Neural cell (in vitro differentiated cells): Measurements from ENCODE around the gene DPM2. TPM values are rescaled to one million over a fixed set of nuclear protein-coding genes. Genes with fewer than 3 reads are reported as not detected.

Source experiments
- H2AFZ ChIP-seq: fragments of 200-600, 300-800 bp; sonication (generic), shearing (Covaris generic); 2 replicates; pipeline ENCODE4 v1.6.0; 2014; ENCODE audit warnings: low read depth, mild to moderate bottlenecking, antibody characterized with exemption, low read length, moderate library complexity
- H3F3A ChIP-seq: fragments of 200-600 bp; shearing (Covaris generic); 2 replicates; pipeline ENCODE4 v1.6.1; 2016; ENCODE audit warnings: mild to moderate bottlenecking, moderate library complexity, mixed read lengths, antibody characterized with exemption, low read length; ENCODE audit not compliant: insufficient read depth, poor library complexity, severe bottlenecking
- H3K27ac ChIP-seq: fragments of 200-600, 300-800 bp; sonication (generic), shearing (Covaris generic); 2 replicates; pipeline ENCODE4 v1.5.1; 2014; ENCODE audit warnings: mild to moderate bottlenecking, low read length, moderate library complexity
- H3K27me3 ChIP-seq: fragments of 300-800, 200-600 bp; sonication (generic), shearing (Covaris generic); 2 replicates; pipeline ENCODE4 v1.6.0; 2014; ENCODE audit warnings: mild to moderate bottlenecking, low read depth, low read length, moderate library complexity; ENCODE audit not compliant: insufficient read depth
- H3K36me3 ChIP-seq: fragments of 300-800, 200-600 bp; sonication (generic), shearing (Covaris generic); 2 replicates; pipeline ENCODE4 v1.5.1; 2014; ENCODE audit warnings: mild to moderate bottlenecking, antibody characterized with exemption, low read length, moderate library complexity; ENCODE audit not compliant: insufficient read depth
- H3K4me2 ChIP-seq: fragments of 300-800, 200-600 bp; sonication (generic), shearing (Covaris generic); 2 replicates; pipeline ENCODE4 v1.6.0; 2014; ENCODE audit warnings: mild to moderate bottlenecking, low read length
- H3K4me3 ChIP-seq: fragments of 300-800, 200-600 bp; sonication (generic), shearing (Covaris generic); 2 replicates; pipeline ENCODE4 v1.5.1; 2014; ENCODE audit warnings: mild to moderate bottlenecking, low read length, moderate library complexity
- H3K79me2 ChIP-seq: fragments of 200-600 bp; shearing (Covaris generic); replicated peaks from 2 replicates; pipeline ENCODE4 v1.6.0; 2014; ENCODE audit warnings: mild to moderate bottlenecking, low read length, moderate library complexity; ENCODE audit not compliant: insufficient read depth
- H3K9ac ChIP-seq: fragments of 300-800, 200-600 bp; sonication (generic), shearing (Covaris generic); 2 replicates; pipeline ENCODE4 v1.6.1; 2016; ENCODE audit warnings: mild to moderate bottlenecking, low read length, mixed read lengths
- H3K9me2 ChIP-seq: fragments of 200-600 bp; shearing (Covaris generic); 2 replicates; pipeline ENCODE4 v1.6.1; 2016; ENCODE audit warnings: mild to moderate bottlenecking, low read length, mixed read lengths; ENCODE audit not compliant: insufficient read depth
- H3K9me3 ChIP-seq: fragments of 200-600, 300-800 bp; sonication (generic), shearing (Covaris generic); 2 replicates; pipeline ENCODE4 v1.6.1; 2016; ENCODE audit warnings: mild to moderate bottlenecking, mixed run types, low read length, moderate library complexity, mixed read lengths
- H4K20me1 ChIP-seq: fragments of 200-600 bp; shearing (Covaris generic); 2 replicates; pipeline ENCODE4 v1.6.1; 2016; ENCODE audit warnings: mild to moderate bottlenecking, mixed run types; ENCODE audit not compliant: insufficient read depth
- EP300 ChIP-seq: fragments of 450-650 bp; conservative IDR thresholded peaks from 2 replicates; pipeline ENCODE4 v1.6.1; 2014; ENCODE audit warnings: antibody characterized with exemption, mild to moderate bottlenecking, moderate library complexity; ENCODE audit not compliant: poor library complexity, severe bottlenecking
- EZH2 ChIP-seq: fragments of 200-600, 300-800 bp; shearing (Covaris generic), sonication (generic); IDR thresholded peaks from 2 replicates; pipeline ENCODE4 v1.6.1; 2014; ENCODE audit warnings: antibody characterized with exemption, low read length, borderline replicate concordance, mild to moderate bottlenecking; ENCODE audit not compliant: insufficient read depth, poor library complexity, severe bottlenecking
- MXI1 ChIP-seq: fragments of 450-650 bp; conservative IDR thresholded peaks from 2 replicates; pipeline ENCODE4 v1.6.1; 2014; ENCODE audit warnings: antibody characterized with exemption, mild to moderate bottlenecking; ENCODE audit not compliant: poor library complexity, severe bottlenecking
- POLR2AphosphoS5 ChIP-seq: IDR thresholded peaks from 2 replicates; pipeline ENCODE4 v1.6.1; 2012
- RAD21 ChIP-seq: fragments of 450-650 bp; conservative IDR thresholded peaks from 2 replicates; pipeline ENCODE4 v1.6.1; 2014; ENCODE audit warnings: antibody characterized with exemption, mild to moderate bottlenecking, moderate library complexity
- REST ChIP-seq: IDR thresholded peaks from 2 replicates; pipeline ENCODE4 v1.6.1; 2012; ENCODE audit warnings: borderline replicate concordance
- SMC3 ChIP-seq: fragments of 450-650 bp; conservative IDR thresholded peaks from 2 replicates; pipeline ENCODE4 v1.6.1; 2014; ENCODE audit warnings: antibody characterized with exemption, mild to moderate bottlenecking, moderate library complexity; ENCODE audit not compliant: poor library complexity
- TAF1 ChIP-seq: IDR thresholded peaks from 2 replicates; pipeline ENCODE4 v1.6.1; 2012; ENCODE audit warnings: low read depth
- polyA plus RNA-seq: library from polyadenylated mRNA; depleted of rRNA; stranded (reverse); fragments of >200 nt; gene quantifications from 2 replicates; pipeline ENCODE4 v1.2.3, GENCODE V29; 2014
- TF ChIP-seq, protein P1 (sequence below): fragments of 450-650 bp; IDR thresholded peaks from 2 replicates; pipeline ENCODE4 v1.5.1; 2014; ENCODE audit warnings: antibody characterized with exemption, mild to moderate bottlenecking, moderate library complexity; ENCODE audit not compliant: poor library complexity, severe bottlenecking

Gene DPM2
- polyA plus RNA-seq, 1 donor from 2014 or later: 30.5 TPM

DNA sequence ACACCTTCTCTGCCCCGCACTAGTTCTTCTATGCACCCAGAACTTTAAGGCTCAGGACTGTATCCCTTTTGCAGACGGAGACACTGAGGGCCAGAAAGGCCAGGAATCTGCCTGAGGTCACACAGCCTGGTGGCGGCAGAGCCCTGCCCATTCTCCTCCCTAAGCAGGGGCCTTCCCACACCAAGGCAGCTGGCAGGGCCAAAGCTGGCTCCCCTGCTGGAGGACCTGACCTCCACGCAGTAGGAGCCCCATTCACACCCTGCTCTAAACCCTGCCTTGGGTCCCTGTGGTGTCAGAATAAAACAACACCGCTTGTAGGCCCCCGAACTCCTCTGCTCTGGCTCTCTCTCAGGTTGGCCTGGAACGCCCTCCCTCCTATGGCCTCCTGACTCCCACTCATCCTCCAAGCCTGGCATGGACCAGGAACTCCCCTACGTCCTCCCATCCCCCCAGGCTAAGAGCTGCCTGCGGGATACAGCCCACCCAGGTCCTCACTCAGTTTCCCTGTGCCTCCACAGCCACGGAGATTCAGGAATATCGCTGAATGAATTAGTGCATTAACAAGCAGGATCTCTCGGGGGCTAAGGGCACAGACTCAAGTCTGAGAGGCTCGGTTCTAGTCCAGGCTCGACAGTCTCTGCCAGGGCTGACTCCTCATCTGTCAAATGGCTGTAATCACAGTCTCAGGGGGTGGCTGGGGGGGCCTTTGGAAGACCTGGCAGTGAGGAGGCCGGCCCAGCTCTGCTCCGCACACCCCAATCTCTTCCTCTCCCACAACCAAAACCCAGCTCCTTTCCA is 41.1 kb downstream of the DPM2 start:
- TF ChIP-seq MXI1 (no peak), REST (no peak), POLR2AphosphoS5 (no peak), EZH2 (no peak), TAF1 (no peak), RAD21 (no peak), SMC3 (no peak), EP300 (no peak)
- TF ChIP-seq, protein P1, sequence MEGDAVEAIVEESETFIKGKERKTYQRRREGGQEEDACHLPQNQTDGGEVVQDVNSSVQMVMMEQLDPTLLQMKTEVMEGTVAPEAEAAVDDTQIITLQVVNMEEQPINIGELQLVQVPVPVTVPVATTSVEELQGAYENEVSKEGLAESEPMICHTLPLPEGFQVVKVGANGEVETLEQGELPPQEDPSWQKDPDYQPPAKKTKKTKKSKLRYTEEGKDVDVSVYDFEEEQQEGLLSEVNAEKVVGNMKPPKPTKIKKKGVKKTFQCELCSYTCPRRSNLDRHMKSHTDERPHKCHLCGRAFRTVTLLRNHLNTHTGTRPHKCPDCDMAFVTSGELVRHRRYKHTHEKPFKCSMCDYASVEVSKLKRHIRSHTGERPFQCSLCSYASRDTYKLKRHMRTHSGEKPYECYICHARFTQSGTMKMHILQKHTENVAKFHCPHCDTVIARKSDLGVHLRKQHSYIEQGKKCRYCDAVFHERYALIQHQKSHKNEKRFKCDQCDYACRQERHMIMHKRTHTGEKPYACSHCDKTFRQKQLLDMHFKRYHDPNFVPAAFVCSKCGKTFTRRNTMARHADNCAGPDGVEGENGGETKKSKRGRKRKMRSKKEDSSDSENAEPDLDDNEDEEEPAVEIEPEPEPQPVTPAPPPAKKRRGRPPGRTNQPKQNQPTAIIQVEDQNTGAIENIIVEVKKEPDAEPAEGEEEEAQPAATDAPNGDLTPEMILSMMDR: no peak
- Histone ChIP-seq H3K79me2 (no peaks in the 10 kb centered on the region), H3K9ac (no peak overlapping the region), H3F3A (peaks cover 5% of the 10 kb centered on the region), H2AFZ (no peak overlapping the region), H3K4me2 (no peak overlapping the region), H3K36me3 (peaks cover 25% of the 10 kb centered on the region), H3K9me2 (no peaks in the 10 kb centered on the region), H3K27ac (no peak overlapping the region), H3K9me3 (no peaks in the 10 kb centered on the region), H3K4me3 (peak overlapping the region; percentile 28), H4K20me1 (no peaks in the 10 kb centered on the region), H3K27me3 (no peaks in the 10 kb centered on the region)

DNA sequence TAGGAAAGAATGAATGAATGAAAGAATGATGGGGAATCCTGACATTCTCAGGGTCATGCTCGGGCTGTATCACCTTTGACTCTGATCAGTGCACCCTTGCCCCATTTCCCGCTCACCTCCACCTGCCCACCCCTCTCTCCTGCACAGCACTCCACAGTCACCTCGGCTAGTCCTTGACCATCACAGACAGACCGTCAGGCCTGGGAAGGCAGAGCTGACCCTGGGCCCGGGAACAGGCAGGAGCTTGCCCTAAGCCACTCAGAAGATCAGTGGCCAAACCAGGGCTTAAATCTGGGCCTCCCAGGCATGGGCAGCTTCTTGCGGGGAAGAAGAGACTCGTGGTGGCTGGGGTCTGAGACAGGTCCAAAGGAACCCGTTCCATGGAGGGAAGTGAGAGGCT is 41.8 kb downstream of the DPM2 start:
- H3K9me3 ChIP-seq: no peaks in the 10 kb centered on the region
- H3K36me3 ChIP-seq: peaks cover 25% of the 10 kb centered on the region
- H3K27ac ChIP-seq: no peak overlapping the region
- no peak overlapping the region for H3K4me2 ChIP-seq
- peaks cover 5% of the 10 kb centered on the region for H3F3A ChIP-seq
- H2AFZ ChIP-seq: no peak overlapping the region
- no peaks in the 10 kb centered on the region for H4K20me1 ChIP-seq
- no peaks in the 10 kb centered on the region for H3K9me2 ChIP-seq
- TF ChIP-seq SMC3 (no peak), REST (no peak), RAD21 (no peak), POLR2AphosphoS5 (no peak), TAF1 (no peak), EZH2 (no peak), MXI1 (no peak), EP300 (no peak)
- TF ChIP-seq, protein P1: no peak
- H3K9ac ChIP-seq: no peak overlapping the region
- H3K27me3 ChIP-seq: no peaks in the 10 kb centered on the region
- no peaks in the 10 kb centered on the region for H3K79me2 ChIP-seq
- H3K4me3 ChIP-seq: no peak overlapping the region
